HepG2 (cell line): ENCODE measurements around the gene PDK2. TPM values are rescaled to one million over a fixed set of nuclear protein-coding genes. Genes with fewer than 3 reads are reported as not detected.

Experiments
- ATAC-seq: fragments of 200-7000 bp; cut with Tn5 transposase; 3 replicates; pipeline ENCODE4 v1.9.1; 2020; ENCODE audit warnings: mild to moderate bottlenecking, moderate library complexity
- BruUV-seq: library from RNA; stranded (reverse); fragments of 400-500 nt; replicated peaks from 2 replicates; lab custom pipeline; 2021; lab: Mats Ljungman, UMichigan
- CTCF ChIA-PET: fragments of 300-600 bp; formaldehyde crosslinking; extraction: SDS; loops from one replicate; lab custom pipeline; 2021; ENCODE audit warnings: low total read pairs, inconsistent platforms, low intra/inter-chr PET ratio; lab: Yijun Ruan, JAX
- POLR2A ChIA-PET: fragments of 350-600 bp; sonication (Branson Sonifier 250); formaldehyde crosslinking; loops from one replicate; lab custom pipeline; 2020; ENCODE audit warnings: antibody characterized with exemption, inconsistent platforms; lab: Yijun Ruan, JAX
- DNase-seq: peaks from one replicate; pipeline ENCODE4 v3.0.0-alpha.2; 2015; ENCODE audit warnings: low spot score
- FAIRE-seq: peaks from 3 replicates; lab custom pipeline; 2011; peaks lifted over from hg19 to GRCh38; lab: Jason Lieb, UNC
- H2AFZ ChIP-seq: one replicate; pipeline ENCODE4 v1.6.1; 2011; ENCODE audit warnings: low read length, inconsistent platforms
- H3K27ac ChIP-seq: fragments of 300-600 bp; 3 replicates; pipeline ENCODE4 v1.8.0; 2011; ENCODE audit warnings: mixed run types, mild to moderate bottlenecking, mixed read lengths, low read length, inconsistent platforms; ENCODE audit not compliant: insufficient read depth; ENCODE audit errors: extremely low read length
- H3K27me3 ChIP-seq, 2 experiments: fragments of 200-600 bp in 1 of 2; 2 replicates in 1 of 2; 3 replicates in 1 of 2; pipeline versions ENCODE4 v1.6.0 to v1.8.0; 2011; ENCODE audit warnings: low read length in 2 of 2, mild to moderate bottlenecking in 2 of 2, moderate library complexity in 2 of 2, inconsistent platforms in 1 of 2; ENCODE audit not compliant: insufficient read depth in 2 of 2, control insufficient read depth in 1 of 2
- H3K36me3 ChIP-seq, 2 experiments: fragments of 200-600 bp in 1 of 2; replicated peaks in 1 of 2; 2 replicates in 1 of 2; 3 replicates in 1 of 2; pipeline versions ENCODE4 v1.5.1 to v1.8.0; 2011; ENCODE audit warnings: low read length in 2 of 2, inconsistent platforms in 1 of 2; ENCODE audit not compliant: insufficient read depth in 2 of 2, control insufficient read depth in 1 of 2
- H3K4me1 ChIP-seq: 2 replicates; pipeline ENCODE4 v1.5.1; 2012; ENCODE audit warnings: low read length, inconsistent platforms; ENCODE audit not compliant: insufficient read depth
- H3K4me2 ChIP-seq: 2 replicates; pipeline ENCODE4 v1.6.0; 2011; ENCODE audit warnings: low read depth, low read length, inconsistent platforms
- H3K4me3 ChIP-seq, 3 experiments: fragments of 200-600 bp in 1 of 3; sonication (generic), shearing (Covaris generic) in 1 of 3; replicated peaks in 1 of 3; 2 replicates each; pipeline ENCODE4 v1.5.1; 2011 to 2016; ENCODE audit warnings: low read length in 3 of 3, inconsistent platforms in 2 of 3, low read depth in 2 of 3, mild to moderate bottlenecking in 2 of 3, control low read depth in 1 of 3, mixed read lengths in 1 of 3; ENCODE audit not compliant: insufficient read depth in 1 of 3
- H3K79me2 ChIP-seq: one replicate; pipeline ENCODE4 v1.6.1; 2011; ENCODE audit warnings: low read length, inconsistent platforms; ENCODE audit not compliant: insufficient read depth
- H3K9ac ChIP-seq: 2 replicates; pipeline ENCODE4 v1.6.0; 2011; ENCODE audit warnings: mild to moderate bottlenecking, low read depth, low read length, inconsistent platforms; ENCODE audit not compliant: insufficient read depth
- H3K9me3 ChIP-seq: 2 replicates; pipeline ENCODE4 v1.5.1; 2012; ENCODE audit warnings: mild to moderate bottlenecking, low read length
- H4K20me1 ChIP-seq: 2 replicates; pipeline ENCODE4 v1.6.0; 2011; ENCODE audit warnings: inconsistent platforms, mild to moderate bottlenecking, low read length, moderate library complexity; ENCODE audit not compliant: insufficient read depth
- ADNP ChIP-seq: sonication (generic); formaldehyde crosslinking; IDR thresholded peaks from 2 replicates; pipeline ENCODE4 v1.4.0; 2020; ENCODE audit warnings: missing genetic modification reagents
- ETV6 ChIP-seq: sonication (generic); formaldehyde crosslinking; conservative IDR thresholded peaks from 2 replicates; pipeline ENCODE4 v1.4.0; 2020; ENCODE audit warnings: missing genetic modification reagents
- HDAC6 ChIP-seq: fragments of 200-600 bp; sonication (generic); IDR thresholded peaks from 2 replicates; pipeline ENCODE4 v1.7.0; 2017; ENCODE audit warnings: mild to moderate bottlenecking, antibody characterized with exemption, low read length, low read depth
- HOXA7 ChIP-seq: sonication (generic); formaldehyde crosslinking; IDR thresholded peaks from 2 replicates; pipeline ENCODE4 v1.8.1; 2022; ENCODE audit warnings: mild to moderate bottlenecking, missing genetic modification reagents, moderate library complexity
- HOXD1 ChIP-seq: sonication (generic); formaldehyde crosslinking; IDR thresholded peaks from 2 replicates; pipeline ENCODE4 v1.5.0; 2020; ENCODE audit warnings: missing genetic modification reagents
- KDM2A ChIP-seq: sonication (generic); formaldehyde crosslinking; IDR thresholded peaks from 2 replicates; pipeline ENCODE4 v1.4.0; 2020; ENCODE audit warnings: low read depth, missing genetic modification reagents, borderline replicate concordance
- KDM3A ChIP-seq: IDR thresholded peaks from 2 replicates; pipeline ENCODE4 v1.6.1; 2018; ENCODE audit warnings: low read depth, missing compliant biosample characterization
- KLF15 ChIP-seq: sonication (generic); formaldehyde crosslinking; IDR thresholded peaks from 2 replicates; pipeline ENCODE4 v1.8.1; 2023; ENCODE audit warnings: borderline replicate concordance, mild to moderate bottlenecking, inconsistent platforms, missing genetic modification reagents, mixed read lengths
- NBN ChIP-seq: fragments of 450-650 bp; conservative IDR thresholded peaks from 2 replicates; pipeline ENCODE4 v1.6.1; 2017
- ZBTB3 ChIP-seq: sonication (generic); formaldehyde crosslinking; IDR thresholded peaks from 2 replicates; pipeline ENCODE4 v1.4.0; 2020; ENCODE audit warnings: low read depth, mild to moderate bottlenecking, moderate library complexity, missing genetic modification reagents, borderline replicate concordance
- ZNF230 ChIP-seq: sonication (generic); formaldehyde crosslinking; IDR thresholded peaks from 2 replicates; pipeline ENCODE4 v1.4.0; 2020; ENCODE audit warnings: mild to moderate bottlenecking, missing genetic modification reagents
- ZNF383 ChIP-seq: sonication (generic); formaldehyde crosslinking; IDR thresholded peaks from 2 replicates; pipeline ENCODE4 v1.4.0; 2020; ENCODE audit warnings: missing genetic modification reagents, mild to moderate bottlenecking, borderline replicate concordance
- ZNF431 ChIP-seq: sonication (generic); formaldehyde crosslinking; IDR thresholded peaks from 2 replicates; pipeline ENCODE4 v1.9.0; 2022; ENCODE audit warnings: missing genetic modification reagents, low read depth, mild to moderate bottlenecking, borderline replicate concordance
- ZNF44 ChIP-seq: sonication (generic); formaldehyde crosslinking; IDR thresholded peaks from 2 replicates; pipeline ENCODE4 v1.5.1; 2020; ENCODE audit warnings: mild to moderate bottlenecking, missing genetic modification reagents
- ZNF530 ChIP-seq: sonication (generic); formaldehyde crosslinking; IDR thresholded peaks from 2 replicates; pipeline ENCODE4 v1.5.0; 2020; ENCODE audit warnings: low read depth, mild to moderate bottlenecking, missing genetic modification reagents
- ZNF569 ChIP-seq: sonication (generic); formaldehyde crosslinking; IDR thresholded peaks from 2 replicates; pipeline ENCODE4 v1.5.0; 2020; ENCODE audit warnings: mild to moderate bottlenecking, missing genetic modification reagents, moderate library complexity, borderline replicate concordance
- ZNF644 ChIP-seq: IDR thresholded peaks from 2 replicates; pipeline ENCODE4 v1.6.1; 2016; ENCODE audit warnings: low read depth
- ZNF737 ChIP-seq: sonication (generic); formaldehyde crosslinking; IDR thresholded peaks from 2 replicates; pipeline ENCODE4 v1.5.0; 2020; ENCODE audit warnings: missing genetic modification reagents, mild to moderate bottlenecking, borderline replicate concordance
- WGBS: methylation state at CpG from one replicate; pipeline ENCODE4 v1.1.6; 2017; ENCODE audit warnings: low lambda C conversion rate; 5-methylcytosine and 5-hydroxymethylcytosine counted together
- in situ Hi-C: cut with HindIII; loops from 2 replicates; pipeline ENCODE4 v1.10.0; 2017; ENCODE audit warnings: low pct_unique_long_range_greater_than_20kb; ENCODE audit not compliant: extremely low pct_ligation_motif_present
- intact Hi-C: fragments of 100-400 bp; cut with micrococcal nuclease; formaldehyde crosslinking; loops from one replicate; pipeline ENCODE4 v1.10.0; 2022; ENCODE audit not compliant: unreplicated experiment
- polyA plus RNA-seq, 8 experiments: library from polyadenylated mRNA; depleted of rRNA in 3 of 8; stranded (reverse) in 7 of 8; unstranded in 1 of 8; fragments of >200 nt; fragmentation: Illumina TruSeq in 4 of 8; extraction: Trizol in 4 of 8; gene quantifications; 2 replicates each; pipeline versions ENCODE4 v1.2.1 to v1.2.3, GENCODE V29; 2011 to 2016; ENCODE audit warnings: low read depth in 4 of 8, missing spikeins in 1 of 8, mixed read lengths in 1 of 8; ENCODE audit not compliant: insufficient read depth in 1 of 8
- total RNA-seq, 5 experiments: library from RNA; depleted of rRNA; stranded (reverse); fragments of >200 nt; fragmentation: Illumina TruSeq; extraction: Trizol; gene quantifications; 2 replicates each; pipeline ENCODE4 v1.2.3, GENCODE V29; 2016; ENCODE audit warnings: low read depth in 1 of 5
- TF ChIP-seq, protein P1 (sequence below): sonication (generic); formaldehyde crosslinking; IDR thresholded peaks from 2 replicates; pipeline ENCODE4 v1.4.0; 2020; ENCODE audit warnings: mild to moderate bottlenecking, missing genetic modification reagents

PDK2 gene
- total and polyA plus RNA-seq, 2 of the 13 experiments (the other 11 are each of a cell fraction or from before 2014, with no cell fraction given) = 18.5 to 59.7 TPM

GRCh38 chr17:50153650-50154575 is 58.8 kb downstream of the PDK2 start:
- Histone ChIP-seq H3K4me1 (peaks cover 15% of the 10 kb centered on the region), H3K4me3 (no peak overlapping the region), H3K4me2 (no peak overlapping the region), H3K9ac (no peak overlapping the region), H3K27me3 (peaks cover 2 to 14% of the 10 kb centered on the region in 2 experiments; a peak in 2 of 5 replicates), H3K27ac (no peak overlapping the region), H3K9me3 (no peaks in the 10 kb centered on the region), H4K20me1 (no peaks in the 10 kb centered on the region), H2AFZ (no peak overlapping the region), H3K36me3 (no peaks in the 10 kb centered on the region), H3K79me2 (no peaks in the 10 kb centered on the region)
- in situ Hi-C loops (no loop called here), intact Hi-C loops (no loop called here)
- FAIRE-seq (no peak), ATAC-seq (no peak), DNase-seq (no peak)
- TF ChIP-seq ZNF230 (CRISPR knock-in tag) (no peak), ZNF530 (CRISPR knock-in tag) (no peak), KLF15 (CRISPR knock-in tag) (no peak), ADNP (no peak), ZNF44 (no peak), HOXD1 (CRISPR knock-in tag) (no peak), ZNF644 (CRISPR knock-in tag) (no peak), ZBTB3 (CRISPR knock-in tag) (no peak), ZNF431 (CRISPR knock-in tag) (no peak), NBN (no peak), KDM2A (no peak), ZNF383 (CRISPR knock-in tag) (no peak), KDM3A (CRISPR knock-in tag) (no peak), HDAC6 (no peak), HOXA7 (CRISPR knock-in tag) (no peak), ETV6 (CRISPR knock-in tag) (no peak), ZNF737 (CRISPR knock-in tag) (no peak), ZNF569 (CRISPR knock-in tag) (no peak)
- TF ChIP-seq, protein P1, sequence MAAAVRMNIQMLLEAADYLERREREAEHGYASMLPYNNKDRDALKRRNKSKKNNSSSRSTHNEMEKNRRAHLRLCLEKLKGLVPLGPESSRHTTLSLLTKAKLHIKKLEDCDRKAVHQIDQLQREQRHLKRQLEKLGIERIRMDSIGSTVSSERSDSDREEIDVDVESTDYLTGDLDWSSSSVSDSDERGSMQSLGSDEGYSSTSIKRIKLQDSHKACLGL (CRISPR knock-in tag) = no peak
- POLR2A ChIA-PET = no interaction called here
- no TSS peak for BruUV-seq
- 12% methylated on average over 10 of the region's 16 CpGs for WGBS
- CTCF ChIA-PET = no interaction called here
